Tibial nerve (tissue), 4 donors: ENCODE data around the gene ADPRH.

Source experiments
- CTCF ChIP-seq, 5 experiments: fragments of 200-600 bp in 3 of 5; fragments of 450-650 bp in 2 of 5; sonication (generic) in 3 of 5; IDR thresholded peaks; one replicate each; pipeline ENCODE4 v1.5.1; 2016 to 2019; ENCODE audit warnings: antibody characterized with exemption in 5 of 5, mild to moderate bottlenecking in 3 of 5, moderate library complexity in 2 of 5
- EP300 ChIP-seq, 2 donors: sonication (generic); formaldehyde crosslinking; IDR thresholded peaks; one replicate each; pipeline ENCODE4 v1.6.1; 2017; ENCODE audit warnings: antibody characterized with exemption in 2 of 2, mild to moderate bottlenecking in 1 of 2
- POLR2A ChIP-seq, 2 donors: fragments of 450-650 bp; IDR thresholded peaks; one replicate each; pipeline ENCODE4 v1.6.1; 2017; ENCODE audit warnings: antibody characterized with exemption in 2 of 2, mild to moderate bottlenecking in 2 of 2, moderate library complexity in 2 of 2

GRCh38 chr3:119619094-119619493, 39.8 kb downstream of the ADPRH start:
- TF ChIP-seq CTCF (IDR thresholded peaks at IDR 0.05) (no peak), POLR2A (IDR thresholded peaks at IDR 0.05) (no peak), EP300 (IDR thresholded peaks at IDR 0.05) (no peak)
